Stimulated activated memory B cell treated with anti-CD40 and anti-IgM and Interleukin-4, amounts not matched to agents 10 μg/mL and 1 μg/mL and 100 μg/mL, for 72 hours (primary cell): ENCODE data around the gene XRRA1.
A peak's percentile ranks its signal among the peaks of the same experiment; 100 is the strongest.
"Not testable (repeated sequence)": the region's sequence is repeated elsewhere in the genome, so short reads cannot be mapped to it uniquely, and the experiment has no call there.

Experiments
- ATAC-seq: fragments of 150-1000 bp; cut with Tn5 transposase; 2 replicates; pipeline ENCODE4 v1.10.0; 2021
- H3K27ac Mint-ChIP-seq: one replicate; pipeline ENCODE4 v1.8.0; 2022; ENCODE audit warnings: mild to moderate bottlenecking, mixed read lengths
- H3K27me3 Mint-ChIP-seq: one replicate; pipeline ENCODE4 v1.8.0; 2022; ENCODE audit warnings: mixed read lengths
- H3K36me3 Mint-ChIP-seq: one replicate; pipeline ENCODE4 v1.8.0; 2022; ENCODE audit warnings: mixed read lengths
- H3K4me1 Mint-ChIP-seq: one replicate; pipeline ENCODE4 v1.8.0; 2022; ENCODE audit warnings: mixed read lengths
- H3K4me3 Mint-ChIP-seq: one replicate; pipeline ENCODE4 v1.8.0; 2022; ENCODE audit warnings: mild to moderate bottlenecking, moderate library complexity, mixed read lengths
- H3K9me3 Mint-ChIP-seq: one replicate; pipeline ENCODE4 v1.8.0; 2022; ENCODE audit warnings: mixed read lengths

The XRRA1 gene

GRCh38 chr11:74839971-74840370 lies 108.9 kb downstream of the XRRA1 start:
- H3K27me3 Mint-ChIP-seq = no peaks in the 10 kb centered on the region
- H3K27ac Mint-ChIP-seq = peak overlapping the region; percentile 75
- H3K4me3 Mint-ChIP-seq = no peak overlapping the region
- no peaks in the 10 kb centered on the region for H3K9me3 Mint-ChIP-seq
- ATAC-seq = no peak
- H3K36me3 Mint-ChIP-seq = peaks cover 68% of the 10 kb centered on the region
- peaks cover 9% of the 10 kb centered on the region for H3K4me1 Mint-ChIP-seq

- peaks cover 72% of the 10 kb centered on the region for H3K36me3 Mint-ChIP-seq
- peak overlapping the region; percentile 75 for H3K27ac Mint-ChIP-seq
- peaks cover 9% of the 10 kb centered on the region for H3K4me1 Mint-ChIP-seq
- no peaks in the 10 kb centered on the region for H3K27me3 Mint-ChIP-seq
- H3K4me3 Mint-ChIP-seq = no peak overlapping the region
- no peak for ATAC-seq
- H3K9me3 Mint-ChIP-seq = no peaks in the 10 kb centered on the region
Observed at GRCh38 chr11:74839446-74839845, 109.4 kb downstream of the XRRA1 start.

- ATAC-seq = no peak
- Mint-ChIP-seq H3K27ac (no peak overlapping the region), H3K4me1 (peaks cover 9% of the 10 kb centered on the region), H3K9me3 (no peaks in the 10 kb centered on the region), H3K4me3 (no peak overlapping the region), H3K27me3 (no peaks in the 10 kb centered on the region), H3K36me3 (peaks cover 76% of the 10 kb centered on the region)
Observed at GRCh38 chr11:74838188-74838587, 110.7 kb downstream of the XRRA1 start.

DNA sequence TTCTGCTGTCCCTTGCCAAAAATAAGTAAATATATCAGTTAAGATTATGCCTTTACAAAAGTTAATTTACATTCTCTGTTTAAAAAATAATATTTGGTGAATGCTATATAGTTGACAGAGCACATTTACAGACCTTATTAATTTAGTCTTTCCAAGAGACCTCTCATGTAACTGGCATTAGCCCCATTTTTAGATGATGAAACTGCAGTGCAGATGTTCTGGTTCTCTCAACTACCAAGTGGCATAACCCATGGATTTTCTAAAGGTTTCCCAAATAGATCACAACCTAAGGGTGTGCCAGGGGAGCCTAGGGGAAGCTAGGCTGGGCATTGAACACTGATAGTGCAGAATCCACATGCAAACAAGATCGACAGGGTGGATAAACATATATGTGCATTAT lies 111.7 kb downstream of the XRRA1 start:
- peaks cover 82% of the 10 kb centered on the region for H3K36me3 Mint-ChIP-seq
- H3K27ac Mint-ChIP-seq = no peak overlapping the region
- ATAC-seq = no peak
- peaks cover 9% of the 10 kb centered on the region for H3K4me1 Mint-ChIP-seq
- no peaks in the 10 kb centered on the region for H3K9me3 Mint-ChIP-seq
- no peak overlapping the region for H3K4me3 Mint-ChIP-seq
- no peaks in the 10 kb centered on the region for H3K27me3 Mint-ChIP-seq

GRCh38 chr11:74826901-74827300 lies 122.0 kb downstream of the XRRA1 start:
- Mint-ChIP-seq H3K4me3 (no peak overlapping the region), H3K9me3 (peaks cover 14% of the 10 kb centered on the region), H3K27me3 (no peaks in the 10 kb centered on the region), H3K36me3 (peaks cover 95% of the 10 kb centered on the region), H3K27ac (no peak overlapping the region), H3K4me1 (no peaks in the 10 kb centered on the region)
- ATAC-seq = no peak

- H3K4me1 Mint-ChIP-seq, H3K27me3 Mint-ChIP-seq, ATAC-seq, H3K27ac Mint-ChIP-seq, H3K4me3 Mint-ChIP-seq: not testable (repeated sequence)
- Mint-ChIP-seq H3K9me3 (peaks cover 14% of the 10 kb centered on the region), H3K36me3 (peaks cover 95% of the 10 kb centered on the region)
Observed at GRCh38 chr11:74825596-74825995, 123.3 kb downstream of the XRRA1 start.

- Mint-ChIP-seq H3K36me3 (peaks cover 95% of the 10 kb centered on the region), H3K27me3 (no peaks in the 10 kb centered on the region), H3K9me3 (peaks cover 11% of the 10 kb centered on the region), H3K4me3 (no peak overlapping the region), H3K4me1 (no peaks in the 10 kb centered on the region), H3K27ac (no peak overlapping the region)
- no peak for ATAC-seq
Observed at GRCh38 chr11:74824285-74824982, 124.5 kb downstream of the XRRA1 start.

DNA sequence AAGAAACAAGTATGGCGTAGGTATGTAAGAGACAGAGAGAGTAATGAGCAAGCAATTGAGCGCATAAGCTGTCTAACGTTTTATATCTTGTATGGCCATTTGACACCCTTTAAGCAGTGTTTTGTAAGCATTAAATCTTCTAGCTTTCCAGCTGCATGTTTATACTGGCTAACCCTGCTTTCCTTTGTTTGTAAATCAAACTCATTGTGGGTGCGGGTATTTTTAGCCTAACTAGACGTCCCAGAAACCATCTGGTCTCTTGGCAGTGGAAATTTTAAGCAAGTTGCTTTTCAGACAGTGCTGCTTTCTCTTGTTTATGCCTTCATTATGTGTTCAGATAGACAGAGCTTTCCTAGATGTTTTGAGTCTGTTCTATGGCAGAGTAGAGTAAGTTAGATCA lies 126.7 kb downstream of the XRRA1 start:
- no peak overlapping the region for H3K4me3 Mint-ChIP-seq

DNA sequence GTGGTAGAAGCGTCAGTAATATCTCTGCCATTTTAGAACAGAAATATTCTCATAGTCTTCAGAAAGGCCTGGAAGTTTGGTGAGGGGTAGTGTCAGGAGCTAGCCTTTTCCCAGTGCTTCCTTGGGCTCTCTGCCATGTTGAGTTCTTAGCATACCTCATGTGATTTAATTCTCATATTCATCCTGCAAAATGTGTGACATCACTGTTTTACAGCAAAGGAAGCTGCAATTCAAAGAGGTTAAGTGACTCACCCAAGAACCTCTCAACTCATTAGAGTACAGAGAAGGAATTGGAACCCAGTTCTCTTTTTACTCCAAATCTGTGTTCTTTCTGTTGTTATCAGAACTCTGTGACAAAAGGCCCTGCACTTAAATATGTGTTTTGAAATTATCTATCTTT lies 128.1 kb downstream of the XRRA1 start:
- ATAC-seq = no peak
- Mint-ChIP-seq H3K4me3 (no peak overlapping the region), H3K27me3 (no peaks in the 10 kb centered on the region), H3K36me3 (peaks cover 94% of the 10 kb centered on the region), H3K9me3 (peaks cover 11% of the 10 kb centered on the region), H3K4me1 (peaks cover 13% of the 10 kb centered on the region), H3K27ac (no peak overlapping the region)

More for the DNA sequence above, 126.7 kb downstream of the XRRA1 start:
- H3K4me1 Mint-ChIP-seq = peaks cover 4% of the 10 kb centered on the region
- peaks cover 11% of the 10 kb centered on the region for H3K9me3 Mint-ChIP-seq
- no peaks in the 10 kb centered on the region for H3K27me3 Mint-ChIP-seq
- ATAC-seq = no peak
- peaks cover 95% of the 10 kb centered on the region for H3K36me3 Mint-ChIP-seq
- no peak overlapping the region for H3K27ac Mint-ChIP-seq

DNA sequence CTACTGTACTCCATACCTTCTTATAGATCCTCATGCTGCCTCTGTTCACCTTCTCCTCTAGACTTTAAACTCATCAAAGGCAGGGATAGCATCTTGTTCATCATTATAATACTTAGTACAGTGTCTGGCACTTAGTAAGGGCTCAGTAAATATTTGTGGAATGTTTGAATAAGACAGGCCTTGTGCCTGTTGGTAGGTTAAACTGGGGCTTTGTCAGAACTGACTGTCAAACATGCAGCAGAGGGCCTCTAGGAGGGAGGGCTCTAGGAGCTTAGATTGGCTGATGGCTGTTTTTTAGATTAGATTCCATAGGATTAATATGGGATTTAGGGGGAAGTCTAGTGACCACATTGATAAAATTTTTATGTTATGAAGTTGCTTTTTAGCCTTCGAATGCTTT lies 129.5 kb downstream of the XRRA1 start:
- peaks cover 81% of the 10 kb centered on the region for H3K36me3 Mint-ChIP-seq
- H3K27me3 Mint-ChIP-seq = no peaks in the 10 kb centered on the region
- peaks cover 13% of the 10 kb centered on the region for H3K4me1 Mint-ChIP-seq
- no peak overlapping the region for H3K27ac Mint-ChIP-seq
- no peak overlapping the region for H3K4me3 Mint-ChIP-seq
- no peak for ATAC-seq
- H3K9me3 Mint-ChIP-seq = peaks cover 7% of the 10 kb centered on the region

- H3K36me3 Mint-ChIP-seq = peaks cover 71% of the 10 kb centered on the region
- H3K4me3 Mint-ChIP-seq = no peak overlapping the region
- H3K27ac Mint-ChIP-seq = no peak overlapping the region
- H3K9me3 Mint-ChIP-seq = no peaks in the 10 kb centered on the region
- peaks cover 13% of the 10 kb centered on the region for H3K4me1 Mint-ChIP-seq
- H3K27me3 Mint-ChIP-seq = no peaks in the 10 kb centered on the region
- ATAC-seq = no peak
Observed at GRCh38 chr11:74818283-74818946, 130.5 kb downstream of the XRRA1 start.

DNA sequence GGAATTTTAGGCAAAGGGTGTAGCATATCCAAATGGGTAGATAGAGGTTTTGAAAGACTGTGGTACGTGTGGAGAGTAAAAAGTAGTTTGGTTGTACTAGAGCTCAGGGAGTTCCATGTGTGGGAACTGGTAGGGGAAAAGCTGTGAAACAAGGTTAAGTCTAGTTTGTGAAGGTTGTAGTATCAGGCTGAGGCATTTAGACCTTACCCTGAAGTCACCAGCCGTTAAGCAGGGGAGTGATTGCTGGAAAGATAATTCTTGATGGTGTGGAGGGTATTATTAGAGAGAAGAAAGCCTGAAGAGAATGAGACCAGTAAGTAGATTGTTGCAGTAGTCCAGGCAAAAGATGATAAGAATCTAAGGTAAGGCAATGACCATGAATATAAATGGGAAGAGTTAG lies 132.2 kb downstream of the XRRA1 start:
- Mint-ChIP-seq H3K27me3 (no peaks in the 10 kb centered on the region), H3K27ac (peak overlapping the region; percentile 15), H3K4me3 (no peak overlapping the region), H3K36me3 (peaks cover 65% of the 10 kb centered on the region), H3K4me1 (peaks cover 13% of the 10 kb centered on the region), H3K9me3 (no peaks in the 10 kb centered on the region)
- no peak for ATAC-seq

DNA sequence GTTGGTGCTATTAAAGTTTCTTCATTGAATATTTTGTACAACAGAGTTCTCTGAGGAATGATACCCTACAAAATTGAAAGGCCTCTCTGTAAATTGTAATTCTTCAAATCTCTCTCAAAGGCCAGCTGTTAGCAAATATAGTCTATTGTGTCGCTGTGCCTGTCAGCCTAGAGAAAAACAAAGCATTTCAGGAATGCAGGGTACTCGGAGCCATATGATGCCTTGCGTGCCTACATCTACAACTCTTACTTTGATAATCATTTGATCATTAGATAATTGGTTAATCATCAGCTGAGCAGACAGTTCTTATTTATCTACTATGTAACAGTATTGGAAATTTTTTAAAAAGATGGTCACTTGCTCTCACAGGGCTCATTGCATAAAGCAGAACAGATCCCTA lies 132.9 kb downstream of the XRRA1 start:
- Mint-ChIP-seq H3K27ac (no peak overlapping the region), H3K4me1 (peaks cover 13% of the 10 kb centered on the region)

DNA sequence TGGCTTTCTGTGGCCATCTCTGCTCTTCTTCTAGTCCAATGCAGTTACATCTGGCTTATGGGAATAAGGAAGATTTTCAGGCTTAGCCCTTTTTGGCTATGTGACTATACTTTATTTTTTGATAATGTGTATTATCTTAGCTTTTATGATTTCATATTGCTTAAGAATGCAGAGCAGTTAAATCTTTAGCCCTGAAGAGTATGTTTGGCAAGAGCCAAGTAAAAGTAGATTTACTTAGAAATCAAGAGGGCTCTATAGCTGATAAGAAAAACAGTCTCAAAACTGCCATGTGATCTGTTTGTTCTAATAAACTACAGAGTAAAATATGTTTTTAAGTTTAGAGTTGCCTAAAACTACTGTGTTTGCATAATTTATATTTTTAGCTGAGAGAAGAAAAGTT lies 139.1 kb downstream of the XRRA1 start:
- ATAC-seq = no peak
- Mint-ChIP-seq H3K9me3 (no peaks in the 10 kb centered on the region), H3K36me3 (peaks cover 19% of the 10 kb centered on the region), H3K4me3 (no peak overlapping the region), H3K4me1 (peaks cover 21% of the 10 kb centered on the region), H3K27ac (no peak overlapping the region), H3K27me3 (no peaks in the 10 kb centered on the region)

More for the DNA sequence above, 132.9 kb downstream of the XRRA1 start:
- peaks cover 58% of the 10 kb centered on the region for H3K36me3 Mint-ChIP-seq
- H3K4me3 Mint-ChIP-seq = no peak overlapping the region
- H3K9me3 Mint-ChIP-seq = no peaks in the 10 kb centered on the region
- no peak for ATAC-seq
- no peaks in the 10 kb centered on the region for H3K27me3 Mint-ChIP-seq

DNA sequence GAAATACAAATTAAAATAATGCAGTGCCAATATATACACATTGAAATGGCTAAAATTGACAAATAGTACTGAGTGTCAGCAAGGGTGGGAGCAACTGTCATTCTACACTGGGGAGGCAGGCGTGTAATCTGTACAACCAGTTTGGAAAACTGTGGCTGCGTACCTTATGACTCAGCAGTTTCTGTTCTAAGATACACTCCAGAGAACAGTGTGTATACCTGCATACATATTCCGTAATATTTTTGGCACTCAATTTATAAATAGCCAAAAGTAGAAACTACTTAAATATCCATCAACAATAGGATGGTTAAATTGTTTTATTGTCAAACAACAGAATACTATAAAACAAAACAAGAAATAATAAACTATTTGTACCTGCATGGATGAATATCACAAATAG lies 142.6 kb downstream of the XRRA1 start:
- Mint-ChIP-seq H3K9me3 (no peaks in the 10 kb centered on the region), H3K36me3 (peaks cover 29% of the 10 kb centered on the region), H3K27me3 (no peaks in the 10 kb centered on the region), H3K27ac (no peak overlapping the region), H3K4me1 (peaks cover 29% of the 10 kb centered on the region), H3K4me3 (no peak overlapping the region)
- no peak for ATAC-seq
